GF-D8 (cell line): ENCODE results near the gene TFDP1.
"Not testable (repeated sequence)": the region's sequence is repeated elsewhere in the genome, so short reads cannot be mapped to it uniquely, and the experiment has no call there.

Experiments used
- DNase-seq: peaks from one replicate; lab custom pipeline; 2025; lab: John Stamatoyannopoulos, UW

The TFDP1 gene

GRCh38 chr13:113617961-113618360 is 33.4 kb downstream of the TFDP1 start:
- no peak for DNase-seq

- no peak for DNase-seq
Measured at GRCh38 chr13:113618455-113618854, 33.9 kb downstream of the TFDP1 start.

- no peak for DNase-seq
Measured at GRCh38 chr13:113620036-113620796, 35.7 kb downstream of the TFDP1 start.

- DNase-seq: no peak
Measured at GRCh38 chr13:113621046-113621445, 36.5 kb downstream of the TFDP1 start.

- DNase-seq: not testable (repeated sequence)
Measured at GRCh38 chr13:113621498-113621897, 36.9 kb downstream of the TFDP1 start.

GRCh38 chr13:113621986-113622550 is 37.5 kb downstream of the TFDP1 start:
- not testable (repeated sequence) for DNase-seq

- DNase-seq: no peak
Measured at GRCh38 chr13:113622791-113623490, 38.4 kb downstream of the TFDP1 start.

- no peak for DNase-seq
Measured at GRCh38 chr13:113623491-113624234, 39.1 kb downstream of the TFDP1 start.

GRCh38 chr13:113624235-113624587 is 39.7 kb downstream of the TFDP1 start:
- DNase-seq: no peak

- DNase-seq: not testable (repeated sequence)
Measured at GRCh38 chr13:113624640-113625304, 40.2 kb downstream of the TFDP1 start.

- no peak for DNase-seq
Measured at GRCh38 chr13:113625965-113626721, 41.6 kb downstream of the TFDP1 start.

GRCh38 chr13:113627136-113627535 is 42.6 kb downstream of the TFDP1 start:
- DNase-seq: no peak

GRCh38 chr13:113628291-113629270 is 44.0 kb downstream of the TFDP1 start:
- no peak for DNase-seq

- DNase-seq: no peak
Measured at GRCh38 chr13:113629866-113630265, 45.3 kb downstream of the TFDP1 start.

- DNase-seq: no peak
Measured at GRCh38 chr13:113630296-113630695, 45.7 kb downstream of the TFDP1 start.

GRCh38 chr13:113630804-113631203 is 46.3 kb downstream of the TFDP1 start:
- no peak for DNase-seq

- no peak for DNase-seq
Measured at GRCh38 chr13:113631341-113632095, 47.0 kb downstream of the TFDP1 start.

- no peak for DNase-seq
Measured at GRCh38 chr13:113632706-113633484, 48.3 kb downstream of the TFDP1 start.
